HG03196 (cell line): ENCODE measurements around the gene GPRASP3.

Experiments
- ATAC-seq: cut with Tn5 transposase; IDR thresholded peaks from one replicate; pipeline ENCODE4 v1.9.1; 2021; ENCODE audit not compliant: unreplicated experiment

The GPRASP3 gene

DNA sequence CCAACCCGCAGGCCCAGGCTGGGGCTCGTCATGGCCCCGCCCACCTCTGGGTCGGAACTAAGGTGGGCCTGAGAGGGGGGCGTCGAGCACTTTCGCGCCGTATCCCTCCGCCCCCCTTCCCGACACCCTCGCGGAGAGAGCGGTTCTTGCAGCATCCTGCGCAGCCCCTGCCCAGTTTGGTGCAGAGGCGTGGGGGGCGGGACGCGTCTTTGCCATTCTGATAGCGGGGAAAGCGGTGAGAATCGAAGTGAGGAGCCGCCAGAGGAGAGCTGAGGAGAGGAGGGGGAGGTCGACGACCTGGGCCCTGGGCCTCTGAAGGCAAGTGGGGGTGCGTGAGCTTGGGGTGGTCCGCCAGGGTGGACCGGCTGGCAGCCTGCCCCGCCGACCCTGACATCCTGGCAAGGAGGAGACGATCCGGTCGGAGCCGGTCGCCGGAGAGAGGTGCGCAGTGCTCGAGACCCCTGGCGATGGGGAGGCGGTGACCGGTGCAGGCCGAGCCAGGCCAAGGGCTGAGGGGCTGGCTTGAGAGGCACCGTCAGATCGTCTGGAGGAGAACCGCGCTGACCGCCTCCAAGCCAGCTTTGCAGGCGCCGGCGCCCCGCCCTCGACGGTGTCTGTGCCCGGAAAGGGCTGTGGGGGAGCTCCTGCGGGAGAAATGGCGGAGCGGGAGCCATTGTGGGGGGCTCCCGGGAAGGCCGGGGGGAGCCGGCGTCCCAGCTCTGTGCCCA lies 25.5 kb downstream of the GPRASP3 start:
- no peak for ATAC-seq

DNA sequence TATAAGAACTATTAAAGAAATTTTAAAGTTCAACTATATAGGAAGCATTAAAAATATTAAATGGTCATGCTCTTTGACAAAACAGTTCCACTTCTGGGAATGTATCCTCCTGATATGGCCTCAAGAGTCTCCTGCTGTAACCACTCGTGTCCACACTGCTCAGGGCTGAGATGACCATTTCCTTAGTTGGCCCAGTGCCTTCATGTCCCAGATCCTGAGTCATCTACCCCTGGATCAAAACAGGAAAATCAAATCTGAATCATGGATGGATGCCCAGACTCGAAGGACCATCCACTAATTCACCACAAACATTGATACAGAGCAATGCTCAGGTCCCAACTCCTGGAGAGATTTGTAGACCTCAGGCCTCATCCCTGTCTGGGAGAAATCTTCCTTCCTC lies 44.7 kb downstream of the GPRASP3 start:
- ATAC-seq: no peak

DNA sequence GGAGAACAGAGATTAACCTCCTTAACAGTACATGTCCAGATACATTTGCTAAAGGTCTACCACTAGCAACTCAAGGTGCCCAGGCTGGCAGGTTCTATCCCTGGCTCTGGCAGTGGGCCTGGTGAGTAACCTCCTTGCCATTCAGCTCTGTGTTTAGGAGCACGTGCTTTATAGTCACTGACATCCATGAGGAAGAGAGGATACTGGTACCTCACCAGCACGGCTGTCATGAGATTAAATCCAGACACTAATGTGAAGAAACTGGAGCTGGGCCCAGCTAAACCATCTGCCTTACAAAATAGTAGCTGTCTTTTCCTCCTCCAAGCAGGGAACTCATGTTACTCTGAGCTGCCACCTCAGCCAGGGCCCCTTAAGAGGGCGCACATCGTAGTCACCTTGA lies 45.3 kb downstream of the GPRASP3 start:
- no peak for ATAC-seq

DNA sequence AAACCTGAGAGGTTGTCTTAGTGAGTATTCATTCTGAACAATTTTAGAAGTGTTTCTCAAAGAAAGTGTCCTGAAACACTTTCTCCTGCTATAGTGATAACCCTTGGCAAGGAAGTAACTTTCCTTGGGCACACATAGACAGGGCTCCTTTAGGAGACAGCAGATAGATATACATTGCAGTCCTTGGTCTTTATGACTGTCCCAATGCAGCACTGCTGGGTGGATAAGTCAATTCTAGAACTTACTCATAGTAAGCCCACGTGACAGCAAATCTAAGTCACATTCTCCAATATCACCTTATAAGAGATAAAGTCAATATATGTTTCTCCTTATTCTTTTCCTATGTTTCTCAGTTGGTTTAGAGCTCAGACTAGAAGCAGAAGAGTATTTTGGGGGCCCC lies 46.7 kb downstream of the GPRASP3 start:
- no peak for ATAC-seq

DNA sequence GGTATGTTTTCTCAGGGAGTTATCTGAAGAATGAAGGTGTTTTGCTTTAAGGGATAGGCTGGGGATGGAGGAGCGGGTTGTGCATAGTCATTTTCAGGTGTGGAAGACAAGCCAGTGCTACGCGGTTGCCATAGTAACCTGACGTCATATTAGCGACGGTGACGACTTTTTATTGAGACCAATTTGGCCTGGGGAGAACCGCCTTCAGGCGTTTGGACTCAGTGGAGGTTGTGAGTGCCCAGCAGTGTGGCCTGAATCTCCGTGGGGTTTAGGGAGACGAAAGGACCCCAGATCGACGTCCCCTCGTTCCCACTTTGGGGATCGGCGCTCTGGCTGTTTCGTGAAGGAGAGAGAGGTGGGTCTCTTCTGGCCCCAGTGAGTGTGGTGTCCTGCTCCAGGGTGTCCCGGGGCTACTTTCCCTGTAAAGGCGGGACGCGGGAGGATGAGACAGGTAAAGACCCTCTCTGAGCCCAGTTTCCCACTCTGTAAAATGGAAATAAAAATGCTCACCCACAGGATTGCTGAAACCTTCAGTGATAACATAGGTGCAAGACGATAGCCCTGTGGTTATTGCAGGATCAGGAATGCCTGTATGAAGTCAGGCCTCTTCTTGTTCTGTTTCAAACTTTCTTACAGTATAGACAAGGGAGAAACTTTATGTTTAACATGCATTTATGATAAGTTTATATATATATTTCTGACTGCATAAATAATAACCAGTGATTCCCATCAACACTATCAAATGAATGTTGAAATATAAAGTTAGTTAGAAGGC lies 48.6 kb downstream of the GPRASP3 start:
- peak; percentile 93 for ATAC-seq
